Activated naive CD4-positive, alpha-beta T cell treated with anti-CD3 and anti-CD28 coated beads, Interleukin-2, amount 50 U/mL, for 24 hours (primary cell): ENCODE results near the gene C10orf71.

Source experiments
- H3K27ac Mint-ChIP-seq: one replicate; pipeline ENCODE4 v1.8.0; 2021; ENCODE audit warnings: mild to moderate bottlenecking, mixed read lengths
- H3K27me3 Mint-ChIP-seq: one replicate; pipeline ENCODE4 v1.8.0; 2021; ENCODE audit warnings: mixed read lengths
- H3K36me3 Mint-ChIP-seq: one replicate; pipeline ENCODE4 v1.8.0; 2021; ENCODE audit warnings: mixed read lengths
- H3K4me1 Mint-ChIP-seq: one replicate; pipeline ENCODE4 v1.8.0; 2021; ENCODE audit warnings: mixed read lengths
- H3K4me3 Mint-ChIP-seq: one replicate; pipeline ENCODE4 v1.8.0; 2021; ENCODE audit warnings: mild to moderate bottlenecking, mixed read lengths
- H3K9me3 Mint-ChIP-seq: one replicate; pipeline ENCODE4 v1.8.0; 2021; ENCODE audit warnings: mixed read lengths

Gene C10orf71

GRCh38 chr10:49329146-49329505 lies 30.2 kb downstream of the C10orf71 start:
- Mint-ChIP-seq H3K4me1 (no peaks in the 10 kb centered on the region), H3K9me3 (peaks cover 7% of the 10 kb centered on the region)

GRCh38 chr10:49330127-49330665 lies 31.2 kb downstream of the C10orf71 start:
- Mint-ChIP-seq H3K36me3 (peaks cover 2% of the 10 kb centered on the region), H3K4me1 (peaks cover 2% of the 10 kb centered on the region), H3K27ac (no peak overlapping the region), H3K9me3 (peaks cover 8% of the 10 kb centered on the region), H3K4me3 (no peak overlapping the region), H3K27me3 (no peaks in the 10 kb centered on the region)

More at GRCh38 chr10:49329146-49329505, 30.2 kb downstream of the C10orf71 start:
- Mint-ChIP-seq H3K4me3 (no peak overlapping the region), H3K27me3 (no peaks in the 10 kb centered on the region), H3K27ac (no peak overlapping the region), H3K36me3 (no peaks in the 10 kb centered on the region)

GRCh38 chr10:49331431-49331830 lies 32.5 kb downstream of the C10orf71 start:
- Mint-ChIP-seq H3K4me3 (no peak overlapping the region), H3K36me3 (peaks cover 2% of the 10 kb centered on the region), H3K9me3 (peaks cover 18% of the 10 kb centered on the region), H3K4me1 (peaks cover 11% of the 10 kb centered on the region), H3K27ac (no peak overlapping the region), H3K27me3 (no peaks in the 10 kb centered on the region)

- Mint-ChIP-seq H3K27ac (no peak overlapping the region), H3K36me3 (peaks cover 2% of the 10 kb centered on the region), H3K9me3 (peaks cover 18% of the 10 kb centered on the region), H3K27me3 (peaks cover 2% of the 10 kb centered on the region), H3K4me1 (peaks cover 11% of the 10 kb centered on the region), H3K4me3 (no peak overlapping the region)
Observed at GRCh38 chr10:49332333-49332732, 33.4 kb downstream of the C10orf71 start.

- H3K27ac Mint-ChIP-seq: no peak overlapping the region
- H3K4me1 Mint-ChIP-seq: peaks cover 11% of the 10 kb centered on the region
- no peak overlapping the region for H3K4me3 Mint-ChIP-seq
- peaks cover 18% of the 10 kb centered on the region for H3K9me3 Mint-ChIP-seq
- peaks cover 2% of the 10 kb centered on the region for H3K27me3 Mint-ChIP-seq
- peaks cover 2% of the 10 kb centered on the region for H3K36me3 Mint-ChIP-seq
Observed at GRCh38 chr10:49332768-49333167, 33.8 kb downstream of the C10orf71 start.

GRCh38 chr10:49333192-49333591 lies 34.2 kb downstream of the C10orf71 start:
- Mint-ChIP-seq H3K9me3 (peaks cover 18% of the 10 kb centered on the region), H3K36me3 (peaks cover 2% of the 10 kb centered on the region), H3K4me3 (no peak overlapping the region), H3K4me1 (peaks cover 11% of the 10 kb centered on the region), H3K27ac (no peak overlapping the region), H3K27me3 (peaks cover 2% of the 10 kb centered on the region)

- H3K36me3 Mint-ChIP-seq: peaks cover 2% of the 10 kb centered on the region
- H3K4me3 Mint-ChIP-seq: no peak overlapping the region
- H3K27ac Mint-ChIP-seq: no peak overlapping the region
- peaks cover 11% of the 10 kb centered on the region for H3K4me1 Mint-ChIP-seq
- peaks cover 7% of the 10 kb centered on the region for H3K27me3 Mint-ChIP-seq
- peaks cover 18% of the 10 kb centered on the region for H3K9me3 Mint-ChIP-seq
Observed at GRCh38 chr10:49334964-49335363, 36.0 kb downstream of the C10orf71 start.

GRCh38 chr10:49335364-49335972 lies 36.5 kb downstream of the C10orf71 start:
- Mint-ChIP-seq H3K4me3 (no peak overlapping the region), H3K36me3 (peaks cover 2% of the 10 kb centered on the region), H3K4me1 (peaks cover 11% of the 10 kb centered on the region), H3K9me3 (peaks cover 18% of the 10 kb centered on the region), H3K27ac (peak overlapping the region; percentile 26), H3K27me3 (peaks cover 8% of the 10 kb centered on the region)

- Mint-ChIP-seq H3K27me3 (peaks cover 13% of the 10 kb centered on the region), H3K36me3 (peaks cover 2% of the 10 kb centered on the region), H3K4me3 (no peak overlapping the region)
Observed at GRCh38 chr10:49338604-49339003, 39.6 kb downstream of the C10orf71 start.

GRCh38 chr10:49344840-49345239 lies 45.9 kb downstream of the C10orf71 start:
- Mint-ChIP-seq H3K27ac (peak overlapping the region; percentile 12), H3K4me3 (no peak overlapping the region), H3K9me3 (peaks cover 4% of the 10 kb centered on the region), H3K36me3 (no peaks in the 10 kb centered on the region), H3K27me3 (peaks cover 6% of the 10 kb centered on the region), H3K4me1 (no peaks in the 10 kb centered on the region)

More at GRCh38 chr10:49338604-49339003, 39.6 kb downstream of the C10orf71 start:
- peaks cover 15% of the 10 kb centered on the region for H3K9me3 Mint-ChIP-seq
- no peak overlapping the region for H3K27ac Mint-ChIP-seq
- peaks cover 11% of the 10 kb centered on the region for H3K4me1 Mint-ChIP-seq

- H3K4me3 Mint-ChIP-seq: no peak overlapping the region
- H3K27ac Mint-ChIP-seq: no peak overlapping the region
- H3K4me1 Mint-ChIP-seq: no peaks in the 10 kb centered on the region
- peaks cover 1% of the 10 kb centered on the region for H3K27me3 Mint-ChIP-seq
- H3K36me3 Mint-ChIP-seq: no peaks in the 10 kb centered on the region
- peaks cover 4% of the 10 kb centered on the region for H3K9me3 Mint-ChIP-seq
Observed at GRCh38 chr10:49347342-49347741, 48.4 kb downstream of the C10orf71 start.

GRCh38 chr10:49347827-49348226 lies 48.9 kb downstream of the C10orf71 start:
- no peaks in the 10 kb centered on the region for H3K36me3 Mint-ChIP-seq
- H3K4me3 Mint-ChIP-seq: no peak overlapping the region
- peaks cover 1% of the 10 kb centered on the region for H3K27me3 Mint-ChIP-seq
- H3K4me1 Mint-ChIP-seq: no peaks in the 10 kb centered on the region
- H3K27ac Mint-ChIP-seq: no peak overlapping the region
- peaks cover 4% of the 10 kb centered on the region for H3K9me3 Mint-ChIP-seq

- H3K9me3 Mint-ChIP-seq: peaks cover 4% of the 10 kb centered on the region
- H3K4me3 Mint-ChIP-seq: no peak overlapping the region
- no peaks in the 10 kb centered on the region for H3K36me3 Mint-ChIP-seq
- H3K27me3 Mint-ChIP-seq: peaks cover 1% of the 10 kb centered on the region
- no peak overlapping the region for H3K27ac Mint-ChIP-seq
- H3K4me1 Mint-ChIP-seq: no peaks in the 10 kb centered on the region
Observed at GRCh38 chr10:49348593-49348992, 49.6 kb downstream of the C10orf71 start.

- H3K4me3 Mint-ChIP-seq: no peak overlapping the region
Observed at GRCh38 chr10:49349390-49349789, 50.4 kb downstream of the C10orf71 start.

GRCh38 chr10:49350138-49350537 lies 51.2 kb downstream of the C10orf71 start:
- peaks cover 1% of the 10 kb centered on the region for H3K27me3 Mint-ChIP-seq
- H3K9me3 Mint-ChIP-seq: peaks cover 4% of the 10 kb centered on the region
- H3K27ac Mint-ChIP-seq: no peak overlapping the region
- H3K4me3 Mint-ChIP-seq: no peak overlapping the region
- H3K4me1 Mint-ChIP-seq: no peaks in the 10 kb centered on the region
- no peaks in the 10 kb centered on the region for H3K36me3 Mint-ChIP-seq

More at GRCh38 chr10:49349390-49349789, 50.4 kb downstream of the C10orf71 start:
- H3K27ac Mint-ChIP-seq: no peak overlapping the region
- H3K36me3 Mint-ChIP-seq: no peaks in the 10 kb centered on the region
- peaks cover 4% of the 10 kb centered on the region for H3K9me3 Mint-ChIP-seq
- H3K4me1 Mint-ChIP-seq: no peaks in the 10 kb centered on the region
- peaks cover 1% of the 10 kb centered on the region for H3K27me3 Mint-ChIP-seq

GRCh38 chr10:49350846-49351532 lies 52.0 kb downstream of the C10orf71 start:
- Mint-ChIP-seq H3K27me3 (peaks cover 3% of the 10 kb centered on the region), H3K4me3 (no peak overlapping the region), H3K4me1 (no peaks in the 10 kb centered on the region), H3K9me3 (peaks cover 7% of the 10 kb centered on the region), H3K36me3 (no peaks in the 10 kb centered on the region), H3K27ac (no peak overlapping the region)
